IPS DF 6.9 (cell line): ENCODE results near the gene CACNA1I.

Source experiments
- DNase-seq: peaks from one replicate; pipeline ENCODE4 v3.0.0-alpha.2; 2013; ENCODE audit warnings: low read depth, low spot score
- H3K27ac ChIP-seq: one replicate; pipeline ENCODE4 v1.5.1; 2013; ENCODE audit warnings: low read length, control low read depth
- H3K27me3 ChIP-seq: 2 replicates; pipeline ENCODE4 v1.6.1; 2013; ENCODE audit warnings: mild to moderate bottlenecking, low read length; ENCODE audit not compliant: control insufficient read depth, insufficient read depth
- H3K36me3 ChIP-seq: 2 replicates; pipeline ENCODE4 v1.6.1; 2013; ENCODE audit warnings: low read length; ENCODE audit not compliant: control insufficient read depth, insufficient read depth
- H3K4me1 ChIP-seq: 2 replicates; pipeline ENCODE4 v1.6.1; 2013; ENCODE audit warnings: low read length; ENCODE audit not compliant: control insufficient read depth, insufficient read depth
- H3K4me3 ChIP-seq: 2 replicates; pipeline ENCODE4 v1.5.1; 2013; ENCODE audit warnings: mild to moderate bottlenecking, low read length
- H3K9me3 ChIP-seq: 2 replicates; pipeline ENCODE4 v1.6.1; 2013; ENCODE audit warnings: low read length, inconsistent platforms; ENCODE audit not compliant: control insufficient read depth, insufficient read depth
- WGBS: extraction: QIAGEN DNeasy Blood & Tissue Kit; methylation state at CpG from one replicate; pipeline ENCODE4 v1.1.7; 2013; ENCODE audit warnings: mixed read lengths, missing lambda C conversion rate; ENCODE audit not compliant: insufficient read length, insufficient coverage; 5-methylcytosine and 5-hydroxymethylcytosine counted together

The CACNA1I gene

GRCh38 chr22:39568278-39568981, 2.1 kb upstream of the CACNA1I start:
- Histone ChIP-seq H3K27me3 (no peaks in the 10 kb centered on the region), H3K27ac (no peak overlapping the region), H3K4me1 (no peaks in the 10 kb centered on the region), H3K36me3 (no peaks in the 10 kb centered on the region), H3K4me3 (no peak overlapping the region), H3K9me3 (no peaks in the 10 kb centered on the region)
- no peak for DNase-seq
- WGBS: 100% methylated on average over 1 of the region's 19 CpGs

- Histone ChIP-seq H3K4me1 (no peaks in the 10 kb centered on the region), H3K36me3 (no peaks in the 10 kb centered on the region), H3K9me3 (no peaks in the 10 kb centered on the region), H3K27ac (no peak overlapping the region), H3K27me3 (no peaks in the 10 kb centered on the region), H3K4me3 (no peak overlapping the region)
- no CpG with 5 or more reads among the region's 7 CpGs for WGBS
- DNase-seq: no peak
Measured at GRCh38 chr22:39569066-39569465, 1.5 kb upstream of the CACNA1I start.

- Histone ChIP-seq H3K27ac (no peak overlapping the region), H3K36me3 (no peaks in the 10 kb centered on the region), H3K9me3 (no peaks in the 10 kb centered on the region), H3K27me3 (no peaks in the 10 kb centered on the region), H3K4me3 (no peak overlapping the region), H3K4me1 (no peaks in the 10 kb centered on the region)
- WGBS: 100% methylated on average over 1 of the region's 3 CpGs
- DNase-seq: no peak
Measured at GRCh38 chr22:39570226-39570625, 327 bp upstream of the CACNA1I start.

DNA sequence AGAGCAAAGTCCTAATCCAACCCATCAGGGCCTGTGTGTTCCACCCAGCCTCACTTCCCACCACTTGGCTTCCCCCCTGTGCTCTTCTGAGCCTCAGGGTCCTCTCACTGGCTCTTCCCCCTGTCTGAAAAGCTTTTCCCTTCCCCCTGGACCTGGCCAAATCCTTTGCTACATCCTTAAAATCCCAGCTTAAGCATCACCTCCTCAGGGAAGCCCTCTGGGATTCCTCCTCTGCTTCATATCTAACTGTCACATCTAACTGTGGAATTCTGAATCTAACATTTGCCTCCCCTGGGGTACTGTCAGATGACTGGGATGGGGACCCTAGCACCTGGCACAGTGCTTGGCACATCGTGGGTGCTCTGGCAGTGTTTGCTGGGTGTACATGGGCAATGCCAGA, 985 bp downstream of the CACNA1I start:
- Histone ChIP-seq H3K27ac (no peak overlapping the region), H3K4me1 (no peaks in the 10 kb centered on the region), H3K4me3 (no peak overlapping the region), H3K9me3 (no peaks in the 10 kb centered on the region), H3K27me3 (no peaks in the 10 kb centered on the region), H3K36me3 (no peaks in the 10 kb centered on the region)
- no peak for DNase-seq
- WGBS: no CpG with 5 or more reads among the region's 1 CpG

DNA sequence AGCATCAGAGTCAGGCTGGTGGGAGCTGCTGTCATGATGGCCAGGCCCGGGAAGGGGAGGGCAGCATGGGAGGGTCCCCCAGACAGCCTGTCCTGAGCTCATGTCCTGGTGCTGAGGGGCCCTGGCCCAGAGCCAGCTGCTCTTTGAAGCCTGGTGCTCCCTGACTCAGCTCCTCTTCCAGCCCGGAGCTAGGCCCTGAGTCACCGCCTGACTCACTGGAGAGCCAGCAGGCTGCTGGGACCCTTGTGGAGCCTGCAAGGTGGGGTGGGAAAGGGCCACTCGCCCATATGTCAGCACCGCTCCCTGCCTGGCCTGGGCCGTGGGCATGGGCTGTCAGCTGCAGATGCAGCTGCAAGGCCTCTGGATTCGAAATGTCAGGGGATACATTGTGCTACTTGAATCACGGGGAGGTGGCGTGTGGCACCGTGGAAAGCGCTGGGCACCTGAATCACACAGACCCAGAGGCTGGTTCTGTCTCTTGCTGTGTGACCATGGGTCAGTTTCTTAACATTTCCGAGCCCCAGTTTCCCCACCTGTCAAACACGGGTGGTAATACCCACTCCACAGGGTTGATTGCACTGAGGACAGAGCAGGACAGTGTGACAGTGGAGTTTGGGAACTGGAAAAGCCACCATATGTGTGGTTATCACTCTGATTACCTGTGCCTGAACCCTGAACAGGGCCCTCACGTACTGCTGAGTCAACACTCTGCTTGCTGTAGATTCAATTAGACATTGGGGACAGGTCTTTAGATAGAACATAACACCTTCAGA, 4.4 kb downstream of the CACNA1I start:
- H3K4me3 ChIP-seq: no peak overlapping the region
- H3K27ac ChIP-seq: no peak overlapping the region
- WGBS: no CpG with 5 or more reads among the region's 14 CpGs
- H3K4me1 ChIP-seq: peaks cover under 1% of the 10 kb centered on the region; the same call in 1 of the 2 replicates
- H3K36me3 ChIP-seq: no peaks in the 10 kb centered on the region
- no peak for DNase-seq
- no peaks in the 10 kb centered on the region for H3K27me3 ChIP-seq
- no peaks in the 10 kb centered on the region for H3K9me3 ChIP-seq

DNA sequence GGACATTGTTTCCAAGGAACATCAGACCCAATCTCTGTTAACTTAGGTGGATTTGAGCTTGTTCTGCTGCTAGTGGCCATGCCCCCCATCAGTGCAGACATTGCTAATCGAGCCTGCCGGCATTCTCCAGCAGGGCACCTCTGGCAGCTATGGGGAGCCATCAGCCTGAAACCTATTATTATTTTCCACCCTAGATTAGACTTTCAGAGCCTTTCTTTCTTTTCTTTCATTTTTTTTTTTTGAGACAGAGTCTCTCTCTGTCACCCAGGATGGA, 4.9 kb downstream of the CACNA1I start:
- Histone ChIP-seq H3K27ac (no peak overlapping the region), H3K4me1 (peaks cover 3% of the 10 kb centered on the region; the same call in 1 of the 2 replicates), H3K4me3 (no peak overlapping the region), H3K9me3 (no peaks in the 10 kb centered on the region), H3K36me3 (no peaks in the 10 kb centered on the region), H3K27me3 (no peaks in the 10 kb centered on the region)
- WGBS: no CpG with 5 or more reads among the region's 2 CpGs
- no peak for DNase-seq

DNA sequence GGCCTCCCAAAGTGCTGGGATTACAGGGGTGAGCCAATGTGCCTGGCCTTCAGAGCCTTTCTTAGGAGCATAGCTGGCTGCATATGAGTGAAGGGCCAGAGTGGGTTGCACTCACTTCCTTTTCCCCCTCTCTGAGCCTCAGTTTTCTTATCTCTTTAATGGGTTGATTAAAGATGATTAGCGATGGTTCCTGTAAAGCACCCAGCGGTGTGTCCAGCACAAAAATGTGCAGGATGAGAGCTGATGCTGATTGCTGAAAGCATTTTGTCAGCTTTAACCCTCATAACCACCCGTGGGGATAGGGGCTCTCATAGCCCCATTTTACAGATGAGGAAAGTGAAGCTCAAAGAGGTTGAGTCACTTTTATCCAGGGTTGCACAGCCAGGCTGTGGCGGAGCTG, 5.5 kb downstream of the CACNA1I start:
- no peak for DNase-seq
- H3K36me3 ChIP-seq: no peaks in the 10 kb centered on the region
- H3K9me3 ChIP-seq: no peaks in the 10 kb centered on the region
- no peak overlapping the region for H3K4me3 ChIP-seq
- no peak overlapping the region for H3K27ac ChIP-seq
- no peaks in the 10 kb centered on the region for H3K27me3 ChIP-seq
- no CpG with 5 or more reads among the region's 4 CpGs for WGBS
- peaks cover 3% of the 10 kb centered on the region; the same call in 1 of the 2 replicates for H3K4me1 ChIP-seq

DNA sequence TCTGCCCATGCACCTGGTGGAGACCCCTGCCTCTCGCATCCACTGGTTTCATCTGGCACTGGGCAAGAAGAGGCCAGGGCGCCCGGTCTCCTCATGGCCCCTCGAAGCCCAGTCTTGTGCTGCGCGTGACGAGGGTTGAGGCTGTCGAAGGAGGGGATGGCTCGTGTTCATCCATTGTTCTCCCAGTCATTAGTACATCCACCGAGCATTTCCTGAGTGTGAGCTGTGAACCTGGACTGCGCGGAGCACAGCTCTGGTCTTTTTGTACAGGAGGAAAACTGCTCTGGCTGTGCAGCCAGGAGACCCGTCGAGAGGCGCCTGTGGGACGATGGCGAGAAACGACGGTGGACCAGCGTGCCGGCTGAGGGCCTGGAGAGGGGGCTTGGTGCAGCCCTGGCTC, 6.8 kb downstream of the CACNA1I start:
- no peak overlapping the region for H3K4me3 ChIP-seq
- H3K27me3 ChIP-seq: no peaks in the 10 kb centered on the region
- no CpG with 5 or more reads among the region's 21 CpGs for WGBS
- no peak overlapping the region for H3K27ac ChIP-seq
- H3K36me3 ChIP-seq: no peaks in the 10 kb centered on the region
- no peak for DNase-seq
- H3K9me3 ChIP-seq: no peaks in the 10 kb centered on the region
- peaks cover 3% of the 10 kb centered on the region; the same call in 1 of the 2 replicates for H3K4me1 ChIP-seq

DNA sequence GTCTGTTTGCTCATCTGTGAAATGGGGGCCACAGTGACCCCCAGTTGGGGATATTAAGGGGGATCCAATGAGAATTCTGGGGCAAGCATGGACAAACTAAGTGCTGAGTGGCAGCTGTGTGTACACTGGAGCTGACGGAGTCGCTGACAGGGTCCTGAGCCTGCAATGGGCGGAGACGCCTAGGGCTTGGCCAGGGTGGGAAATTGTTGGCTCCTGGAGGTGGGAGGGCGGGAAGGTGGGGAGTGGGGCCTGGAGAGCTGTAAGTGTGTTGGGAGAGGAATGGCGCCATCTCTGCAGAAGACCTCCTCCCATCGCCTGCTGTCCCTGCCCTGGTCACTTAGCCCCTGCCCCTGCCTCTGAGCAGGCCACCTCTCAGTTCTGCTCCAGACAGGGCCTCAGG, 7.3 kb downstream of the CACNA1I start:
- peaks cover 3% of the 10 kb centered on the region; the same call in 1 of the 2 replicates for H3K4me1 ChIP-seq
- H3K4me3 ChIP-seq: no peak overlapping the region
- H3K27ac ChIP-seq: no peak overlapping the region
- DNase-seq: no peak
- no peaks in the 10 kb centered on the region for H3K36me3 ChIP-seq
- no peaks in the 10 kb centered on the region for H3K9me3 ChIP-seq
- WGBS: no CpG with 5 or more reads among the region's 7 CpGs
- no peaks in the 10 kb centered on the region for H3K27me3 ChIP-seq

- no peak overlapping the region for H3K4me3 ChIP-seq
- H3K4me1 ChIP-seq: peaks cover 3% of the 10 kb centered on the region; the same call in 1 of the 2 replicates
- no peaks in the 10 kb centered on the region for H3K9me3 ChIP-seq
- no peak overlapping the region for H3K27ac ChIP-seq
- no peaks in the 10 kb centered on the region for H3K27me3 ChIP-seq
- DNase-seq: no peak
- WGBS: no CpG with 5 or more reads among the region's 5 CpGs
- H3K36me3 ChIP-seq: no peaks in the 10 kb centered on the region
Measured at GRCh38 chr22:39580006-39580441, 9.5 kb downstream of the CACNA1I start.
